Measurements from ENCODE around the gene CEP290.

The CEP290 gene

DNA sequence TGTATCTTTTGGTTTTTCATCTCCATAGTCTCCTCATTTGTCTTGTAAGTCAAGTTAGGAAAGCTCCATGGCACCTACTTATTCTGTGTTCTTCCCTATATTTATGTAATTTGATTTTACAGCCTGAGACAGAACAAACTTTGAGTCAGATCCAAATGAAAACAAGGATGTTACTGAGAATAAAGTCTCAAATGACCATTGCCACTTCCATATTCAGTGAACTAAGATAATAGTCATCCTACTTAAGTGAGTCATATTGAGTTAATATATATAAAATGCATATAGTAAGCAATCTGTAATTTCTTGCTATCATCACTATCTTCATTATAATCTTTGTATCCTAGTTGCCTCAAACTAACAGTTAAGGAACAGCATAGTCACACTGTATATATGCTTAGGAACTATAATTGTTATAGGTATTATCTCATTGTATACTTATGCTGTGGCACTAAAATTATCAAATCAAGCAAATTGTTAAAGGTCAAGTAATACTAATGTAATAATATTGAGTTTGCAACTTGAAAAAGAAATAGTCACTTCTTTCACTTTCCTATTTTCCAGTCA lies 31.0 kb upstream of the CEP290 start:
- Histone ChIP-seq H3K4me3 (ENCODE audit: low read depth in 1 of 2, low read length in 2 of 2) (no peak overlapping the region), H3K36me3 (ENCODE audit: control insufficient read depth in 1 of 2, insufficient read depth in 2 of 2, low read length in 2 of 2) (peaks cover 2 to 23% of the 10 kb centered on the region in 2 donors), H3K27me3 (ENCODE audit: low read depth, low read length) (no peaks in the 10 kb centered on the region), H3K9me3 (ENCODE audit: control insufficient read depth in 1 of 2, low read length in 2 of 2) (no peaks in the 10 kb centered on the region), H3K27ac (ENCODE audit: low read length) (no peak overlapping the region), H3K4me1 (ENCODE audit: control insufficient read depth in 1 of 2, insufficient read depth in 2 of 2, low read length in 2 of 2) (no peaks in the 10 kb centered on the region)

GRCh38 chr12:88167384-88167783 lies 25.5 kb upstream of the CEP290 start:
- H3K27ac ChIP-seq (ENCODE audit: low read length): no peak overlapping the region
- H3K4me3 ChIP-seq (ENCODE audit: low read depth in 1 of 2, low read length in 2 of 2): no peak overlapping the region
- no peaks in the 10 kb centered on the region for H3K27me3 ChIP-seq (ENCODE audit: low read depth, low read length)
- peaks cover 18 to 23% of the 10 kb centered on the region in 2 donors for H3K36me3 ChIP-seq (ENCODE audit: control insufficient read depth in 1 of 2, insufficient read depth in 2 of 2, low read length in 2 of 2)
- no peaks in the 10 kb centered on the region for H3K9me3 ChIP-seq (ENCODE audit: control insufficient read depth in 1 of 2, low read length in 2 of 2)
- H3K4me1 ChIP-seq (ENCODE audit: control insufficient read depth in 1 of 2, insufficient read depth in 2 of 2, low read length in 2 of 2): no peaks in the 10 kb centered on the region

GRCh38 chr12:88166179-88166578 lies 24.3 kb upstream of the CEP290 start:
- Histone ChIP-seq H3K27ac (ENCODE audit: low read length) (no peak overlapping the region), H3K27me3 (ENCODE audit: low read depth, low read length) (no peaks in the 10 kb centered on the region), H3K9me3 (ENCODE audit: control insufficient read depth in 1 of 2, low read length in 2 of 2) (no peaks in the 10 kb centered on the region), H3K36me3 (ENCODE audit: control insufficient read depth in 1 of 2, insufficient read depth in 2 of 2, low read length in 2 of 2) (peaks cover 18 to 24% of the 10 kb centered on the region in 2 donors), H3K4me1 (ENCODE audit: control insufficient read depth in 1 of 2, insufficient read depth in 2 of 2, low read length in 2 of 2) (no peaks in the 10 kb centered on the region), H3K4me3 (ENCODE audit: low read depth in 1 of 2, low read length in 2 of 2) (no peak overlapping the region)

DNA sequence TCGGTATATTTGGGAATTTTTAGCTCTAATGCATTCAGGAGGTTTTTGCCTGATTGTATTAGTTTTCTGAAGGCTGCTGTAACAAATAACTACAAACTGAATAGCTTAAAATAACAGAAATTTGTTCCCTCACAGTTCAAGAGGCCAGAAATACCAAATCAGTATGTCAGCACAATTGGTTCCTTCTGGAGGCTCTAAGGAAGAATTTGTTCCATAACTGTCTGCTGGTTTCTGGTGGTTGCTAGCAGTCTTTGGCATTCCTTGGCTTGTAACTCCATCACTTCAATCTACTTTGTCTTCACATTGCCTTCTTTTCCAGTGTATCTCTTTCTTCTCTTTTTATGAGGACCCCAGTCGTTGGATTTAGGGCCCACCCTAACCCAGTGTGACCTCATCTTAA lies 21.5 kb upstream of the CEP290 start:
- no peak overlapping the region for H3K4me3 ChIP-seq (ENCODE audit: low read depth in 1 of 2, low read length in 2 of 2)
- H3K27ac ChIP-seq (ENCODE audit: low read length): no peak overlapping the region
- H3K36me3 ChIP-seq (ENCODE audit: control insufficient read depth in 1 of 2, insufficient read depth in 2 of 2, low read length in 2 of 2): peaks cover 24 to 27% of the 10 kb centered on the region in 2 donors
- H3K9me3 ChIP-seq (ENCODE audit: control insufficient read depth in 1 of 2, low read length in 2 of 2): no peaks in the 10 kb centered on the region
- no peaks in the 10 kb centered on the region for H3K27me3 ChIP-seq (ENCODE audit: low read depth, low read length)
- no peaks in the 10 kb centered on the region for H3K4me1 ChIP-seq (ENCODE audit: control insufficient read depth in 1 of 2, insufficient read depth in 2 of 2, low read length in 2 of 2)

DNA sequence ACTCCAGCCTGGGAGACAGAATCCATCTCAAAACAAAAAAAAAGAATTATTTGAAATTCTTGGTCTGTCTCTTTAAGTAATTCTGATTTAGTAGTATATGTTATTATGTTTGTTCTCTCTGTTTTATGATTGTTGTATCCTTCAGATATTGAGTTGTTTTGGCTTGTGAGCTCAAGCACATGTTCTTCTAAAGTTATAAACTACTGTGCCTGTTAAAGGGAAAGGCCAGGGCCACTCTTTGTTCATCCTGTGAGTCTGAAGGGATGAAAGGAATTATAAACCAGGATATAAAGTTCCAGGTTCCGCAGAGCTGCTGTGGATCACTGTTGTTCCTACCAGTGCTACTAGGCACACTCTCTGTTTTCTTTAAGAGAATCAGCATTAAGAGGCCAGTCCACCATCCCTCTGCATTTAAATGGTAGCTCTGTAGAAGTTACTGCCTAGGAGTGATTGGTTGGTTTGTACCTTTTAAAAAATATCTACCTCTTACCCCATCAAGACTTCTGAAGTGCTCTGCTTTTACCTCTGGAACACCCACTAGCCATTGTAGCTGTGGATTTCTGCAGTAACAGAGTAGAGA lies 14.3 kb upstream of the CEP290 start:
- peaks cover 3 to 10% of the 10 kb centered on the region in 2 donors for H3K36me3 ChIP-seq (ENCODE audit: control insufficient read depth in 1 of 2, insufficient read depth in 2 of 2, low read length in 2 of 2)
- no peak overlapping the region for H3K4me3 ChIP-seq (ENCODE audit: low read depth in 1 of 2, low read length in 2 of 2)
- no peaks in the 10 kb centered on the region for H3K27me3 ChIP-seq (ENCODE audit: low read depth, low read length)
- no peaks in the 10 kb centered on the region for H3K9me3 ChIP-seq (ENCODE audit: control insufficient read depth in 1 of 2, low read length in 2 of 2)
- no peaks in the 10 kb centered on the region for H3K4me1 ChIP-seq (ENCODE audit: control insufficient read depth in 1 of 2, insufficient read depth in 2 of 2, low read length in 2 of 2)
- H3K27ac ChIP-seq (ENCODE audit: low read length): no peak overlapping the region

- Histone ChIP-seq H3K4me1 (ENCODE audit: control insufficient read depth in 1 of 2, insufficient read depth in 2 of 2, low read length in 2 of 2) (no peaks in the 10 kb centered on the region), H3K36me3 (ENCODE audit: control insufficient read depth in 1 of 2, insufficient read depth in 2 of 2, low read length in 2 of 2) (peaks cover 0 to 3% of the 10 kb centered on the region in 2 donors), H3K27ac (ENCODE audit: low read length) (no peak overlapping the region), H3K9me3 (ENCODE audit: control insufficient read depth in 1 of 2, low read length in 2 of 2) (no peaks in the 10 kb centered on the region), H3K4me3 (ENCODE audit: low read depth in 1 of 2, low read length in 2 of 2) (no peak overlapping the region), H3K27me3 (ENCODE audit: low read depth, low read length) (no peaks in the 10 kb centered on the region)
Observed at GRCh38 chr12:88153959-88154358, 12.1 kb upstream of the CEP290 start.

GRCh38 chr12:88150063-88150462 lies 8.2 kb upstream of the CEP290 start:
- H3K9me3 ChIP-seq (ENCODE audit: control insufficient read depth in 1 of 2, low read length in 2 of 2): no peaks in the 10 kb centered on the region
- H3K27ac ChIP-seq (ENCODE audit: low read length): no peak overlapping the region
- H3K27me3 ChIP-seq (ENCODE audit: low read depth, low read length): no peaks in the 10 kb centered on the region
- no peaks in the 10 kb centered on the region for H3K4me1 ChIP-seq (ENCODE audit: control insufficient read depth in 1 of 2, insufficient read depth in 2 of 2, low read length in 2 of 2)
- no peak overlapping the region for H3K4me3 ChIP-seq (ENCODE audit: low read depth in 1 of 2, low read length in 2 of 2)
- H3K36me3 ChIP-seq (ENCODE audit: control insufficient read depth in 1 of 2, insufficient read depth in 2 of 2, low read length in 2 of 2): no peaks in the 10 kb centered on the region

- H3K9me3 ChIP-seq (ENCODE audit: control insufficient read depth in 1 of 2, low read length in 2 of 2): no peaks in the 10 kb centered on the region
- H3K4me1 ChIP-seq (ENCODE audit: control insufficient read depth in 1 of 2, insufficient read depth in 2 of 2, low read length in 2 of 2): peaks cover 0 to 5% of the 10 kb centered on the region in 2 donors
- no peak overlapping the region for H3K27ac ChIP-seq (ENCODE audit: low read length)
- H3K27me3 ChIP-seq (ENCODE audit: low read depth, low read length): no peaks in the 10 kb centered on the region
- H3K4me3 ChIP-seq (ENCODE audit: low read depth in 1 of 2, low read length in 2 of 2): no peak overlapping the region
- no peaks in the 10 kb centered on the region for H3K36me3 ChIP-seq (ENCODE audit: control insufficient read depth in 1 of 2, insufficient read depth in 2 of 2, low read length in 2 of 2)
Observed at GRCh38 chr12:88145567-88146505, 3.9 kb upstream of the CEP290 start.

DNA sequence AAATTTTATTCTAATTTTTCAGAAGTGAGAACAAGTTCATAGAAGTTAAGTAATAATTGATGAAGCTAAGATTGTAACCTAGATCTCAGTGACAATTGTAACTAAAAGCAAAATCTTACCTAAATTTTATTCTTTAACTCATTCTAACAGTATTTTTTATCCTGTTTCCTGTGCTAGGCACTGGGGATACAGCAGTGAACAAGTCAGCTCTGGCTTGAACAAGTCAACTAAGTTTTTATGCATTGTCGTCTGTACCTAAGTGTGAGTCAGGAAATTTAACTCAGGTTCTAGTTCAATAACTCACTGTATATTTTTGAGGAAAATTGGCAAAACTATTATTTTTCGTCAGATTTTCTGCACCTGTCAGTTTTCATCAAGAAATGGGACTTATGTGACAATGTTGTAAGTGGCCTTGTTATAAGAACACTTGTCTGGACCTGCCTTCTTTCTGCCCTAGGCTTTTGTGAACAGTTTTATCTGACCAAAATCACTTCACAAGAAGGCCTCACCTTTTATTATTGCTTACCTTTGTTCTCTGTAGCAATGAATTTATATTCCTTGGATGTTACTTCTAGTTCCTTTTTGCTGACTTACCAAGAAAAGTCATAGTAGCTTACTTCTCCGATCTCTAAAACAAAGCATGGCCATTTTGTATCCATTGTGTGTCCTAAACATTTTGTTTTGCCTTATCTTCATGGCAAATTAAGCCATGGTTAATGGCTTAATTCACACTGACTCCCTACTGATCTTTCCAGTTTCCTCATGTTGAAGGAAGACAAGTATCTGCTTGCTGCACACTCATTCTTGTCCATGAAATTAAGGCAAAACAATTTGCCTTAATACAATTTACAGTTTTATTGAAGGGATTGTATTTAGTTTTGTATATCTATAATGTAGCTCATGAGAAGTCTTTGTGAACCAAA lies 2.9 kb upstream of the CEP290 start:
- H3K27ac ChIP-seq (ENCODE audit: low read length): no peak overlapping the region
- H3K4me3 ChIP-seq (ENCODE audit: low read depth in 1 of 2, low read length in 2 of 2): no peak overlapping the region

DNA sequence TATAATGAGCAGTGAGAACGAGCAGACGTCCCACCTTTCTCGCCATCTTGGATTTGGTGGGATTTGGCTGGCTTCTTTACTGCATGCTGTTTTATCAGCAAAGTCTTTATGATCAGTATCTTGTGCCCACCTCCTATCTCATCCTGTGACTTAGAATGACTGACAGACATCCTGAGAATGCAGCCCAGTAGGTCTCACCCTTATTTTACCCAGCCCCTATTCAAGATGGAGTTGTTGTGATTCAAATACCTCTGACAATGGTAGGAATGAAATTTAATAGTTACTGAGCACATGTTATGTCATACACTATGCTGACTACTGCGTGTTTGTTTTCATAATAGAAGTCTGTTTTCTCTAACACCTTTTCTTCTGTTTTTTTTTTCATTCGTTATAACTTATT lies 2.1 kb upstream of the CEP290 start:
- Histone ChIP-seq H3K4me3 (ENCODE audit: low read depth in 1 of 2, low read length in 2 of 2) (no peak overlapping the region), H3K36me3 (ENCODE audit: control insufficient read depth in 1 of 2, insufficient read depth in 2 of 2, low read length in 2 of 2) (no peaks in the 10 kb centered on the region), H3K27ac (ENCODE audit: low read length) (no peak overlapping the region), H3K27me3 (ENCODE audit: low read depth, low read length) (no peaks in the 10 kb centered on the region), H3K9me3 (ENCODE audit: control insufficient read depth in 1 of 2, low read length in 2 of 2) (no peaks in the 10 kb centered on the region), H3K4me1 (ENCODE audit: control insufficient read depth in 1 of 2, insufficient read depth in 2 of 2, low read length in 2 of 2) (peaks cover 0 to 5% of the 10 kb centered on the region in 2 donors)

More for the DNA sequence above, 2.9 kb upstream of the CEP290 start:
- Histone ChIP-seq H3K36me3 (ENCODE audit: control insufficient read depth in 1 of 2, insufficient read depth in 2 of 2, low read length in 2 of 2) (no peaks in the 10 kb centered on the region), H3K27me3 (ENCODE audit: low read depth, low read length) (no peaks in the 10 kb centered on the region), H3K9me3 (ENCODE audit: control insufficient read depth in 1 of 2, low read length in 2 of 2) (no peaks in the 10 kb centered on the region), H3K4me1 (ENCODE audit: control insufficient read depth in 1 of 2, insufficient read depth in 2 of 2, low read length in 2 of 2) (peaks cover 0 to 5% of the 10 kb centered on the region in 2 donors)

- Histone ChIP-seq H3K27ac (ENCODE audit: low read length) (peak overlapping the region; percentile 48), H3K9me3 (ENCODE audit: control insufficient read depth in 1 of 2, low read length in 2 of 2) (no peaks in the 10 kb centered on the region), H3K4me1 (ENCODE audit: control insufficient read depth in 1 of 2, insufficient read depth in 2 of 2, low read length in 2 of 2) (peaks cover 0 to 5% of the 10 kb centered on the region in 2 donors), H3K4me3 (ENCODE audit: low read depth in 1 of 2, low read length in 2 of 2) (peak overlapping the region; percentile 96 to 99), H3K27me3 (ENCODE audit: low read depth, low read length) (no peaks in the 10 kb centered on the region), H3K36me3 (ENCODE audit: control insufficient read depth in 1 of 2, insufficient read depth in 2 of 2, low read length in 2 of 2) (no peaks in the 10 kb centered on the region)
Observed at GRCh38 chr12:88142610-88142991, 713 bp upstream of the CEP290 start.
